Kidney glomerular epithelial cell (primary cell): ENCODE measurements around the gene BEAN1.
A peak's percentile ranks its signal among the peaks of the same experiment; 100 is the strongest.

ENCODE experiments used
- DNase-seq: peaks from one replicate; lab custom pipeline; 2025; lab: John Stamatoyannopoulos, UW

BEAN1 gene

DNA sequence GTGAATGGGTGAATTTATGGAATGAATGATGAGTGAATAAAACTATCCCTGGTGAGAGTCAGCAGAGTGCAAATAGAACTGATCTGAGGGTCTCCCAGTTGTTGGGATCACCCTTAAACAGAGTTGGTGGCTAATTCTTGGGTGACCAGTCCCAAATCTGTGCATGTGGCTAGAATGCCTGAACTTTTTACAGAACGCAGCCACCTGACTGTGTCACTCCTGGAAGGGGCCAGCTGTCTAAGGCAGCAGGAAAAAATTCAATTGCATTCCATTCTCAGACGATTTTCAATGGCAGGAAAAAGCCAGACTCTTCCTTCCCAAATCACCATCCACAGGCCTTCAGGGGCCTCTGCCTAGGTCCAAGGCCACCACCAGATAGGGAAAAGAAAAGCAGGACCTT, 43.5 kb downstream of the BEAN1 start:
- DNase-seq = no peak

DNA sequence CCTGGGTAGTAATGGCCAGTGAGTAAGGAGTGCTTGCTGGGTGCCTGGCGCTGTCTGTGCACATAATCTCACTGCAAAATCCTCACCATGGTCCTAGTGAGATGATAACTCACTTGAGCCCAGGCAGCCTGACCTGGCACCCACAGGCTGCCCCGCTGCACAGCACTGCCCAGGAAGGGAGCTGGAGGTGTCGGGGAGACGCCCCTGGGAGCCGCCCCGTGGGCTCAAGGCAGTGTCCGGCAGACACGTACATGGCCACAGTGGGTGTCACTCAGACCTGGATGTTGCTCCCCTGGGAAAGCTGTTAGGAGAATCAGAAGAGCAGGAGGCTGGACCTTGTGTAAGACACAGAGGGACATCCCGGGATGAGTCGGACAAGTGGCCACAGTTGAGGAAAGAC, 44.2 kb downstream of the BEAN1 start:
- DNase-seq = no peak

DNA sequence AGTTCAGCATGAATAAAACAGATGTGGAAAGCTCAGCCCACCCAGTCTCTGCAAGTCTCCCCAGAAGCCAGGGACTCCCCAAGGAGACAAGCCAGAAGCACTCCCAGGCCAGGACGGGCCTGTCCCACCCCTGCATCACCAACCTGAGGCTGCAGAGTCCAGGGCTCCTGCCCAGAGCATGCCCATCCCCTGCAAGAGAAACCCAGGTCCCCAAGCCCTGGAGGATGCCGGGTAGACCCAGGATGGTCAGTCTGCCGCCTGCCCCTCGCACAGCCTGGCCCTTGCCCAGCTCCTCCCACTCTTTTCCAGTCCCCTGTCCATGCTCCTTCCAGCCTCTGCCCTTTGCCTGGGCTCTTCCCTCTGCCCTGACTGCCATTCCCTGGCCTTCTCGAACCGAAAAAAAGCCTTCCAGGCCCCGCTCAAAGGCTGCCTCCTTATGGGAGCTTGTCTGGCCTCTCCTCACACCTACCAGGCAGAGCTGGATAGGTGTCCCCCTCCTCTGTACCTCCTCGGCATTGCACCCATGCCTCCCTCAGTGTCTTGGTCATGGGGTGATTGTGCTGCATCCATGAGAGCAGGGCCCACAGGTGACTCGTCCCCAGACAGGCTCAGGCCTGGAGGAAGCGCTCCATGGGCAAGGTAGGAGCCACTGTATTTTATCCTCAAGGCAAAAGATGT, 44.8 kb downstream of the BEAN1 start:
- DNase-seq = no peak

- DNase-seq = no peak
Measured at GRCh38 chr16:66473051-66473571, 46.0 kb downstream of the BEAN1 start.

GRCh38 chr16:66473654-66474519, 46.8 kb downstream of the BEAN1 start:
- no peak for DNase-seq

GRCh38 chr16:66474750-66475199, 47.7 kb downstream of the BEAN1 start:
- no peak for DNase-seq

DNA sequence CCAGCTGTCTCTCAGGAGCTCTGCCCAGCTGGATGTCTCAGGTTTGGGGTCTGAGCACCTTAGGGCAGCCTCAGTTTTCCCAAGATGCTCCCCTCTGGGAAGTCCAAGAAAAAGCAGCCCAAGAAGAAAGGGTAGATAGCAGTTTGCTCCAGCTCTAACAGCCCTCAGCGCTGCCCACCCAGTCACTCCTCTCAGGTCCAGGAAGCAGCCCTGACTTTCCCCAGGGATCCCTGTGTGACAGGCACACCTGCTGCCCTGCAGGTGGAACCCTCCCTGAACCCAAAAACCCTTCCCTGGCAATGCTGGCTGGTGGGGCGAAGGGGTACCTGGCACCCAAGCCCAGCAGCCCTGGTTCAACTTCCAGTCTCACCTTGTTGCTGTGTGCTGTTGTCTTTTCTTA, 48.1 kb downstream of the BEAN1 start:
- no peak for DNase-seq

DNA sequence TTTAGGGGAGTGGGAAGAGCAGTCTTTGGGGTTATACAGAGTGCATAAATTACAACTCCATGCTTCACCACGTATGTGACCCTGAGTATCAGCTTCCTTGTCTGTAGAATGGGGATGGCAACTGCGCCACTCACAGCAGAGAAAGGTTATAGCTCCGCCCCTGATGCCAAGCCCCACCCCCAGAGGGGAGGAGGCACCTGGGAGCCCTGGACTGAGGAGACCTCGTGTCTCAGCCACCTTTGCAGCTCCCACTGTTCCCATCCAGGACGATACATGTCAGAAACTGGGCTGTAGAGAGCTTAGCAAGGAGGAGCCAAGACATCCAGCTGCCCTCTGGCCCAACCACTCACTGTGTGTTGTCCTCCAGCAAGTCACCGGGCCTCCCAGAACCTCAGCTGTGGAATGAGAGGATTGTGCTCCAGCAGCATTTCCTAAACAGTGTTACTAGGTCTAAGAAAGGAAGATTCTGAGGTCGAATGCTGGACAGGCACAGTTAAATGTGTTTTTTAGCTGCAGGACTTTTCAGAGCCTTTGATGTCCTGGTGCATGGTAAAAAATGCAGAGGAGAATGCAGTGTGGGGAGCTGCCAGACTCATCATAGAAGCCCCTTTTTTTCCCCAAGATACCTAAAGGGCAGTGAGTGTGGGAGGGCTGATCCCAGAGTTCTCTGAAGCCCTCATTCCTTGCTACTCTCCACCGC, 49.4 kb downstream of the BEAN1 start:
- no peak for DNase-seq

GRCh38 chr16:66477028-66477515, 50.0 kb downstream of the BEAN1 start:
- DNase-seq = no peak

GRCh38 chr16:66478733-66479511, 51.8 kb downstream of the BEAN1 start:
- peak; percentile 35 for DNase-seq

DNA sequence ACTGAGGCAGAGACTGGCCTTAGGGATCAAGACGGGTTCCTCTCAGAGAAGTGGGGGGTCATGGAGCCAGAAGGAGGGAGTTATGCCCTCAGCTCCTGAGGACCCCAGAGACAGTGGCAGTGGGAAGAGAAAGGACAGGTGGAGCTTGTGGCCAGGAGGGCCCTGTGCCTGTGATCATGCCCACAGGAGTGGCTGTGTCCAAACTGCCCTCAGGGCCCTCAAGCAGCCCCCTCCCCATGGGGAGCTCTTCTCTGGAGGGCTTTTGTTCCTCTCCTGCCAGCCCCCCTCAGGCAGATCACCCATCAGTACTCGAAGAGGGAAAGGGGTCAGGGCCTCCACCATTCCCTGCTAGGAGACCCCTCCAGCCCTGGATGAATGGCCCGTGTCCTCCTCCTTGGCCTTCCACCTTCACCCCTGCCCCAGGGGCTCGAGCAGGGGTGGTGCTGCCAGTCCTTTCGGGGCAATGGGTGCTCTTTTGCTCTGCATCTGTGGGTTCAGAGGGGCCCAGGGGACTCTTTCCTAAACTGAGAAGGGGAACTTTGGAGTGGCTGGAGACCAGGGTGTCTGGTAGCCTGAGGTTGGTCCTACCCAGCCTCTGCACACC, 52.7 kb downstream of the BEAN1 start:
- DNase-seq = no peak

GRCh38 chr16:66480265-66481080, 53.4 kb downstream of the BEAN1 start:
- DNase-seq = no peak

GRCh38 chr16:66481081-66481942, 54.2 kb downstream of the BEAN1 start:
- DNase-seq = no peak

GRCh38 chr16:66481943-66482390, 54.9 kb downstream of the BEAN1 start:
- no peak for DNase-seq

- peak; percentile 55 for DNase-seq
Measured at GRCh38 chr16:66483689-66484452, 56.8 kb downstream of the BEAN1 start.

DNA sequence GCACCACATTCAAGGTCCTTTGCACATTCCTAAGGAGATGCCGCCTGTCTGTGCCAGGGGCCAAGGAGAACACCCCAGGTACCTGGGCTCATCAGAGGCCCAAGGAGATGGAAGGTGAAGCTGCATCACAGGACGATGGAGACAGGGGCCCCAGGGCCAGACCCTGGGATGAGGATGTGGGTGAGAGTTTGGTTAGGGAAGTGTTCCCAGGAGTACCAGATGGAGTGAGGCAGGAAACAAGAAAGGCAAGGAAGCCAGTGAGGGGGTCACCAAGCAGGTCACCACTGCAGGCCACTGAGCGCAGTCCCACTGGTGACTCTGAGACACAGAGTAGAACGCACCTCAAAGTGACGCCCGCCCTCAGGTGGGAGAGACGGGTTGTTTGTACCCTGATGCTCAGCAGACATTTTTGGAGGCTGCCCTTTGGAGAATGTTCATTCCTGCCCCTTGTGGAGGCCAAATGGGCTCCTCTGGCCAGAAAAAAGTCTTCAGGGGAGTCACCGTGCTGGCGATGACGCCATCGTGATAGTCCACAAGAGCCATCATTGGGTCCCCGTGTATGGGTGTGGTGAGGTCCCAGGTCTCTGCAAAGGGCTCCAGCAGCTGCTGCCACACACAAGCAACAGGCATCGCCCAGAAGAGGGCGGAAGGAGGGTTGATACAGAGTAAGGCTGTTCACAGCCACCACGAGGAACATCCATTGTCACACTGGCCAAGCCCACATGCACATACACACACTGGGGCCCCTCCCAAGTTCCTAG, 57.5 kb downstream of the BEAN1 start:
- DNase-seq = no peak

DNA sequence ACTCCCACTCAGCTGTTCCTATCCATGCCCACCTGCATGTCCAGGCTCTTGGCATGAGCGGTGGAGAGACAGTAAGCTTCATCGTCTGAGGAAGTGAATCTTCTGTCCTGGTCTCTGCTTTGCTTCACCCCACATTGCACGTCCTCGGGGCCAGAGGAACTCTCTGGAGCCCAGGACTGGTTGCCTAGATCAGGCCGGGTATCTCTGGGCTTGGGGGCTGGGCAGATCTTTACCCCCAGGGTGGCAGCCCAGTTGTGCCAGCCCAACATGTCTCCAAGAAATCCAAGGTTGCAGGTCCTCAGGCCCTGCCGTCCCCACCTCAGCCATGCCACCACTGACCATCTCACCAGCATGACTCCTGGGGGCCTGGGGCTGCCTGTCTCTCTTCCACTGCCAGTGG, 58.3 kb downstream of the BEAN1 start:
- DNase-seq = no peak
